IMR-90 (cell line): Measurements from ENCODE around the gene TCF7L1. TPM values are rescaled to one million over a fixed set of nuclear protein-coding genes. Genes with fewer than 3 reads are reported as not detected.

Experiments
- ATAC-seq: fragments of 200-7000 bp; cut with Tn5 transposase; 2 replicates; pipeline ENCODE4 v1.9.1; 2020; ENCODE audit warnings: low read depth, mild to moderate bottlenecking, moderate library complexity
- BruUV-seq: library from RNA; stranded (reverse); fragments of 400-500 nt; replicated peaks from 2 replicates; lab custom pipeline; 2021; lab: Mats Ljungman, UMichigan
- CTCF ChIA-PET: fragments of 300-600 bp; formaldehyde crosslinking; extraction: SDS; loops from one replicate; lab custom pipeline; 2021; ENCODE audit warnings: antibody characterized with exemption; lab: Yijun Ruan, JAX
- POLR2A ChIA-PET: fragments of 300-600 bp; sonication (Branson Sonifier 250); formaldehyde crosslinking; loops from one replicate; lab custom pipeline; 2022; ENCODE audit warnings: antibody characterized with exemption; ENCODE audit not compliant: unreplicated experiment; lab: Charles Lee
- DNase-seq: peaks from one replicate; pipeline ENCODE4 v3.0.0; 2013
- H2AFZ ChIP-seq: replicated peaks from 2 replicates; pipeline ENCODE3; 2013; ENCODE audit warnings: low read length, mild to moderate bottlenecking; ENCODE audit not compliant: poor library complexity
- H2AK5ac ChIP-seq: 2 replicates; pipeline ENCODE4 v1.6.1; 2013; ENCODE audit warnings: low read depth, low read length, inconsistent platforms
- H2AK9ac ChIP-seq: replicated peaks from 2 replicates; pipeline ENCODE3; 2013; ENCODE audit warnings: mild to moderate bottlenecking, low read depth, low read length, moderate library complexity; ENCODE audit not compliant: poor library complexity
- H2BK120ac ChIP-seq: 2 replicates; pipeline ENCODE4 v1.6.1; 2013; ENCODE audit warnings: low read depth, low read length, inconsistent platforms
- H2BK15ac ChIP-seq: 3 replicates; pipeline ENCODE4 v1.6.1; 2013; ENCODE audit warnings: low read depth, low read length, inconsistent platforms
- H2BK20ac ChIP-seq: 2 replicates; pipeline ENCODE4 v1.6.1; 2013; ENCODE audit warnings: low read depth, mild to moderate bottlenecking, inconsistent platforms, low read length, moderate library complexity
- H2BK5ac ChIP-seq: 2 replicates; pipeline ENCODE4 v1.6.1; 2013; ENCODE audit warnings: mild to moderate bottlenecking, low read depth, low read length, inconsistent platforms; ENCODE audit not compliant: poor library complexity, severe bottlenecking
- H3K14ac ChIP-seq: replicated peaks from 2 replicates; pipeline ENCODE4 v1.6.1; 2013; ENCODE audit warnings: low read depth, low read length, inconsistent platforms
- H3K18ac ChIP-seq: 2 replicates; pipeline ENCODE4 v1.6.1; 2013; ENCODE audit warnings: low read depth, low read length, control low read depth
- H3K23ac ChIP-seq: 2 replicates; pipeline ENCODE4 v1.6.1; 2013; ENCODE audit warnings: low read depth, low read length, inconsistent platforms
- H3K27ac ChIP-seq: 2 replicates; pipeline ENCODE4 v1.5.1; 2013; ENCODE audit warnings: mild to moderate bottlenecking, control low read depth, low read length; ENCODE audit not compliant: insufficient read depth
- H3K27me3 ChIP-seq: 2 replicates; pipeline ENCODE4 v1.6.1; 2013; ENCODE audit warnings: low read length; ENCODE audit not compliant: control insufficient read depth, insufficient read depth
- H3K36me3 ChIP-seq: 2 replicates; pipeline ENCODE4 v1.6.1; 2013; ENCODE audit warnings: low read length, mixed read lengths; ENCODE audit not compliant: control insufficient read depth, insufficient read depth
- H3K4ac ChIP-seq: 2 replicates; pipeline ENCODE4 v1.6.1; 2013; ENCODE audit warnings: low read depth, low read length, inconsistent platforms
- H3K4me1 ChIP-seq: 2 replicates; pipeline ENCODE4 v1.6.1; 2013; ENCODE audit warnings: low read length, mixed read lengths; ENCODE audit not compliant: control insufficient read depth, insufficient read depth
- H3K4me2 ChIP-seq: 2 replicates; pipeline ENCODE4 v1.6.1; 2013; ENCODE audit warnings: low read depth, mild to moderate bottlenecking, control low read depth, low read length, moderate library complexity
- H3K4me3 ChIP-seq: 2 replicates; pipeline ENCODE4 v1.5.1; 2013; ENCODE audit warnings: low read depth, mild to moderate bottlenecking, control low read depth, low read length, moderate library complexity; ENCODE audit not compliant: insufficient read depth
- H3K56ac ChIP-seq: 2 replicates; pipeline ENCODE4 v1.6.1; 2013; ENCODE audit warnings: low read length, inconsistent platforms; ENCODE audit not compliant: insufficient read depth; ENCODE audit errors: extremely low read depth
- H3K79me1 ChIP-seq, 2 experiments: 2 replicates each; pipeline ENCODE4 v1.6.1; 2013; ENCODE audit warnings: low read length in 2 of 2, inconsistent platforms in 1 of 2, low read depth in 1 of 2
- H3K9ac ChIP-seq: 2 replicates; pipeline ENCODE4 v1.6.1; 2013; ENCODE audit warnings: low read depth, low read length, control low read depth
- H3K9me1 ChIP-seq: 2 replicates; pipeline ENCODE4 v1.6.1; 2013; ENCODE audit warnings: low read length, inconsistent platforms; ENCODE audit not compliant: insufficient read depth
- H3K9me3 ChIP-seq: 2 replicates; pipeline ENCODE4 v1.6.1; 2013; ENCODE audit warnings: low read length; ENCODE audit not compliant: control insufficient read depth, insufficient read depth
- H4K20me1 ChIP-seq: 2 replicates; pipeline ENCODE4 v1.6.1; 2013; ENCODE audit warnings: low read length, inconsistent platforms; ENCODE audit not compliant: insufficient read depth
- H4K5ac ChIP-seq: 2 replicates; pipeline ENCODE4 v1.6.1; 2013; ENCODE audit warnings: mild to moderate bottlenecking, low read depth, low read length, control low read depth
- H4K8ac ChIP-seq, 2 experiments: 2 replicates each; pipeline ENCODE4 v1.6.1; 2013; ENCODE audit warnings: low read depth in 2 of 2, low read length in 2 of 2, control low read depth in 1 of 2, inconsistent platforms in 1 of 2
- H4K91ac ChIP-seq: 2 replicates; pipeline ENCODE4 v1.6.1; 2013; ENCODE audit warnings: low read depth, low read length, inconsistent platforms; ENCODE audit not compliant: insufficient read depth
- BHLHE40 ChIP-seq: fragments of 150-350 bp; IDR thresholded peaks from 2 replicates; pipeline ENCODE4 v1.6.1; 2016; ENCODE audit warnings: mild to moderate bottlenecking, low read depth, low read length
- FOS ChIP-seq: fragments of 150-350 bp; IDR thresholded peaks from 2 replicates; pipeline ENCODE4 v1.6.1; 2016; ENCODE audit warnings: low read depth, low read length
- MXI1 ChIP-seq: IDR thresholded peaks from 2 replicates; pipeline ENCODE4 v1.6.1; 2012; ENCODE audit warnings: low read depth, mild to moderate bottlenecking, low read length, moderate library complexity, borderline replicate concordance
- NFE2L2 ChIP-seq: fragments of 150-350 bp; IDR thresholded peaks from 2 replicates; pipeline ENCODE4 v1.6.1; 2016; ENCODE audit warnings: low read depth, mild to moderate bottlenecking, low read length
- POLR2A ChIP-seq: IDR thresholded peaks from 2 replicates; pipeline ENCODE4 v1.6.1; 2012; ENCODE audit warnings: mild to moderate bottlenecking, low read depth, low read length
- RFX5 ChIP-seq: IDR thresholded peaks from 2 replicates; pipeline ENCODE4 v1.8.0; 2012; ENCODE audit warnings: low read depth, mild to moderate bottlenecking, low read length, moderate library complexity
- WGBS, 2 experiments: methylation state at CpG; one replicate each; pipeline versions ENCODE4 v1.1.5 to v1.1.7; 2013; ENCODE audit warnings: missing lambda C conversion rate in 2 of 2; ENCODE audit not compliant: insufficient read length in 1 of 2; ENCODE audit errors: extremely low coverage in 2 of 2; 5-methylcytosine and 5-hydroxymethylcytosine counted together
- dilution Hi-C: fragments of 300-500 bp; cut with HindIII; formaldehyde crosslinking; loops from one replicate; pipeline ENCODE4 v1.14.3; 2018; ENCODE audit warnings: low sequenced_read_pairs; ENCODE audit not compliant: unreplicated experiment
- in situ Hi-C: fragments of 300-500 bp; cut with MboI; formaldehyde crosslinking; loops from 3 replicates; pipeline ENCODE4 v1.14.3; 2019; ENCODE audit warnings: low sequenced_read_pairs, inconsistent platforms, mixed read lengths
- intact Hi-C: fragments of 100-400 bp; cut with micrococcal nuclease; formaldehyde crosslinking; loops from 2 replicates; pipeline ENCODE4 v1.10.0; 2022
- polyA plus RNA-seq, 3 experiments: library from polyadenylated mRNA; depleted of rRNA; stranded (reverse); fragments of >200 nt; gene quantifications; 2 replicates each; pipeline ENCODE4 v1.2.3, GENCODE V29; 2012; ENCODE audit warnings: low replicate concordance in 1 of 3
- total RNA-seq: library from RNA; depleted of rRNA; stranded (reverse); fragments of >200 nt; gene quantifications from 2 replicates; pipeline ENCODE4 v1.2.3, GENCODE V29; 2012
- TF ChIP-seq, protein P1 (sequence below): conservative IDR thresholded peaks from 2 replicates; pipeline ENCODE4 v1.5.1; 2012; ENCODE audit warnings: mild to moderate bottlenecking, low read depth, low read length, improper control_type of control experiment

Gene TCF7L1
- total and polyA plus RNA-seq, 2 of the 4 experiments (the other 2 are of a cell fraction), result 0.72 to 11.1 TPM

DNA sequence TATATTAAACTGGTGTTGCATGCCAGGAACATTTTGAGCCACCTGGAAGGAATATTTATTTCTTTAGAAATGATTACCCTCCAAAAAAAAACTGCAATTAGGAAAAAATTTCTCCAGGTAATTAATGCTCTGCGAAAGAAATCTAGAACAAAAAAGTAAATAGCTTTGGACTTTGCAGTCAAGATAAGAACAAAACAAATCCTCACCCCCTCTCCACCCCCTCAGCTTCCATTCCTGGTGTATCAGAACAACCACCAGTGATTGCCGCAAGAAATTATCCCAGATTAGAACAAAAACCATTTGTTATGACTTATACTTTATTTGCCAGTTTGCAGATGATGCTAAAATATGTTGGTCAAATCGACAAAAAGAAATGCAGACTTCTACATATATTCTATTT lies 17.0 kb upstream of the TCF7L1 start:
- H3K9me3 ChIP-seq, result no peaks in the 10 kb centered on the region
- H4K8ac ChIP-seq, result no peak overlapping the region
- no peak overlapping the region for H4K91ac ChIP-seq
- H4K5ac ChIP-seq, result no peak overlapping the region
- DNase-seq, result no peak
- H3K36me3 ChIP-seq, result no peaks in the 10 kb centered on the region
- no peak overlapping the region for H2AK9ac ChIP-seq
- H2BK20ac ChIP-seq, result no peak overlapping the region
- in situ Hi-C loops, result no loop called here
- intact Hi-C loops, result no loop called here
- no peaks in the 10 kb centered on the region for H4K20me1 ChIP-seq
- BruUV-seq, result no TSS peak
- no peak overlapping the region for H2BK15ac ChIP-seq
- H3K9me1 ChIP-seq, result no peaks in the 10 kb centered on the region
- H3K9ac ChIP-seq, result no peak overlapping the region
- POLR2A ChIA-PET, result no interaction called here
- H3K56ac ChIP-seq, result no peak overlapping the region
- peaks cover 17% of the 10 kb centered on the region; the same call in 1 of the 2 replicates for H3K27me3 ChIP-seq
- no peak overlapping the region for H3K4me2 ChIP-seq
- CTCF ChIA-PET, result no interaction called here
- no peak overlapping the region for H2BK5ac ChIP-seq
- no peaks in the 10 kb centered on the region for H3K79me1 ChIP-seq
- no peak for ATAC-seq
- no peak overlapping the region for H2BK120ac ChIP-seq
- H2AK5ac ChIP-seq, result no peak overlapping the region
- H3K27ac ChIP-seq, result no peak overlapping the region
- H3K23ac ChIP-seq, result no peak overlapping the region
- no peak for TF ChIP-seq POLR2A
- TF ChIP-seq RFX5, result no peak
- TF ChIP-seq FOS, result no peak
- TF ChIP-seq, protein P1, sequence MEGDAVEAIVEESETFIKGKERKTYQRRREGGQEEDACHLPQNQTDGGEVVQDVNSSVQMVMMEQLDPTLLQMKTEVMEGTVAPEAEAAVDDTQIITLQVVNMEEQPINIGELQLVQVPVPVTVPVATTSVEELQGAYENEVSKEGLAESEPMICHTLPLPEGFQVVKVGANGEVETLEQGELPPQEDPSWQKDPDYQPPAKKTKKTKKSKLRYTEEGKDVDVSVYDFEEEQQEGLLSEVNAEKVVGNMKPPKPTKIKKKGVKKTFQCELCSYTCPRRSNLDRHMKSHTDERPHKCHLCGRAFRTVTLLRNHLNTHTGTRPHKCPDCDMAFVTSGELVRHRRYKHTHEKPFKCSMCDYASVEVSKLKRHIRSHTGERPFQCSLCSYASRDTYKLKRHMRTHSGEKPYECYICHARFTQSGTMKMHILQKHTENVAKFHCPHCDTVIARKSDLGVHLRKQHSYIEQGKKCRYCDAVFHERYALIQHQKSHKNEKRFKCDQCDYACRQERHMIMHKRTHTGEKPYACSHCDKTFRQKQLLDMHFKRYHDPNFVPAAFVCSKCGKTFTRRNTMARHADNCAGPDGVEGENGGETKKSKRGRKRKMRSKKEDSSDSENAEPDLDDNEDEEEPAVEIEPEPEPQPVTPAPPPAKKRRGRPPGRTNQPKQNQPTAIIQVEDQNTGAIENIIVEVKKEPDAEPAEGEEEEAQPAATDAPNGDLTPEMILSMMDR, result no peak
- no peak for TF ChIP-seq BHLHE40
- no peak for TF ChIP-seq NFE2L2
- no peak for TF ChIP-seq MXI1
- no CpG with 5 or more reads among the region's 3 CpGs for WGBS, 2 experiments
- no peaks in the 10 kb centered on the region for H3K4me1 ChIP-seq
- no peak overlapping the region for H3K4me3 ChIP-seq
- H3K18ac ChIP-seq, result no peak overlapping the region
- dilution Hi-C loops, result no loop called here
- no peak overlapping the region for H3K14ac ChIP-seq
- H3K4ac ChIP-seq, result no peak overlapping the region
- no peak overlapping the region for H2AFZ ChIP-seq
